NK-92 (cell line): Measurements from ENCODE around the gene JAK1.
"Not testable (repeated sequence)": the region's sequence is repeated elsewhere in the genome, so short reads cannot be mapped to it uniquely, and the experiment has no call there.

Experiments used
- DNase-seq: peaks from one replicate; lab custom pipeline; 2025; ENCODE audit not compliant: unreplicated experiment; lab: John Stamatoyannopoulos, UW

The JAK1 gene

GRCh38 chr1:64923294-64923718, 43.0 kb downstream of the JAK1 start:
- no peak for DNase-seq

- no peak for DNase-seq
Observed at GRCh38 chr1:64922336-64922735, 44.0 kb downstream of the JAK1 start.

GRCh38 chr1:64921771-64922170, 44.6 kb downstream of the JAK1 start:
- no peak for DNase-seq

- no peak for DNase-seq
Observed at GRCh38 chr1:64920941-64921589, 45.3 kb downstream of the JAK1 start.

- not testable (repeated sequence) for DNase-seq
Observed at GRCh38 chr1:64919120-64919519, 47.2 kb downstream of the JAK1 start.

- DNase-seq, result no peak
Observed at GRCh38 chr1:64917907-64918306, 48.4 kb downstream of the JAK1 start.

- DNase-seq, result no peak
Observed at GRCh38 chr1:64917328-64917861, 49.0 kb downstream of the JAK1 start.

- no peak for DNase-seq
Observed at GRCh38 chr1:64915381-64916274, 50.7 kb downstream of the JAK1 start.

- no peak for DNase-seq
Observed at GRCh38 chr1:64913361-64914015, 52.9 kb downstream of the JAK1 start.

- no peak for DNase-seq
Observed at GRCh38 chr1:64912191-64912590, 54.2 kb downstream of the JAK1 start.

- no peak for DNase-seq
Observed at GRCh38 chr1:64911326-64911725, 55.0 kb downstream of the JAK1 start.

GRCh38 chr1:64909031-64909430, 57.3 kb downstream of the JAK1 start:
- DNase-seq, result no peak

- no peak for DNase-seq
Observed at GRCh38 chr1:64908575-64908974, 57.8 kb downstream of the JAK1 start.

- no peak for DNase-seq
Observed at GRCh38 chr1:64906447-64906846, 59.9 kb downstream of the JAK1 start.

GRCh38 chr1:64903593-64903992, 62.8 kb downstream of the JAK1 start:
- no peak for DNase-seq

GRCh38 chr1:64901663-64902062, 64.7 kb downstream of the JAK1 start:
- DNase-seq, result no peak

- DNase-seq, result no peak
Observed at GRCh38 chr1:64900916-64901315, 65.4 kb downstream of the JAK1 start.

- DNase-seq, result no peak
Observed at GRCh38 chr1:64898107-64898861, 68.1 kb downstream of the JAK1 start.

GRCh38 chr1:64896551-64896950, 69.8 kb downstream of the JAK1 start:
- no peak for DNase-seq

- no peak for DNase-seq
Observed at GRCh38 chr1:64895500-64895899, 70.8 kb downstream of the JAK1 start.
